Measurements from ENCODE around the gene PPAN. TPM values are rescaled to one million over a fixed set of nuclear protein-coding genes. Genes with fewer than 3 reads are reported as not detected.

Gene PPAN
- polyA plus RNA-seq, 1 donor (not counting 4 experiments of a cell fraction or from before 2014, with no cell fraction given), result 32.3 TPM

DNA sequence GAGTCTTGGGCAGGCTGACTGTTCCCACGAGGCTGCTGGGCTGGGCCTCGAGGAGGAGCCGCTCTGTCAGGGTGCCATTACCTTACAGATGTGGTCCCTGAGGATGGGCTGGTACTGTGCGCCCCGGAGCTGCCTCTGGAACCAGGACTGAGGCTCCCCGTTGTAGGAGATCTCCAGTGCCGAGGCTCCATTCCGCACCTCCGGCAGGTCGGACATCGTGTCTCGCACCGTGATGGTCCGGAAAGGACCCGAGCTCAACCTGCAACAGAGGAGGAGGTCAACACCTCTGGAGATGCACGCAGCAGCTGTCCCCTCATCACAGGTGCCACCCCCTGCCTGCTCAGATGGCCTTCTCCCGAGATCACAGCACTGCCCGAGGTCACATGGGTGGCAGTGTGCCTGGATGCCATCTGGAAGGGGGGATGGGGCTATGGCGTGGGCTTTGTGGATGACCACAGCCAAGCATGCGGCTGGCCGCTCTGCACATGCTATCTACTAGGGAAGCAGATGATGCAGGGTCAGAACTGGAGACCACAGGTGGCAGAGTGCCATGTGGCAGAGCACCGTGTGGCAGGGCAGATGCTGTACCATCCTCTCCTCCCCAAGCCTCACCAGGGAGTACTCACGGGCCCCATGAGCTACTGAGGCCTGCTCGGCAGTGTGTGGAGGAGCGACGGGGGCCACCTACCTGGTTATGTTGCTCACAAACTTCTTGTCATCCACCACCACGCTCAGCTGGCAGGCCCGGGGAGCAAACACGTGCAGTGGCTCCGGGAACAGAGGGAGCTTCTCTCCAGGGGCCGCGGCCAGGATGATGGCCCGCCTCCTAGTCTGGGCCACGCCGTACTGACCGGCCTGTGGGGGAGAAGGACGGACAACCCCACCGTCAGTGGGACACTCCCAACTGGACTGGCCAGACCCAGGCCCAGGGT is 31.9 kb downstream of the PPAN start:
- Histone ChIP-seq H4K20me1 (ENCODE audit: control insufficient read depth, extremely low read depth, insufficient read depth, low read length) (no peaks in the 10 kb centered on the region), H3K4me1 (ENCODE audit: control insufficient read depth, extremely low read depth, insufficient read depth, low read length) (no peaks in the 10 kb centered on the region), H3K9me3 (ENCODE audit: control insufficient read depth, low read depth, low read length) (no peaks in the 10 kb centered on the region), H3K27ac (ENCODE audit: control insufficient read depth, insufficient read depth, low read length) (no peak overlapping the region), H3K4me2 (ENCODE audit: control insufficient read depth, extremely low read depth, insufficient read depth, low read depth, low read length) (no peak overlapping the region), H3K9ac (ENCODE audit: control insufficient read depth, extremely low read depth, insufficient read depth, low read length) (no peak overlapping the region), H3K4me3 (ENCODE audit: control insufficient read depth in 2 of 3, extremely low read depth in 1 of 3, insufficient read depth in 2 of 3, low read depth in 1 of 3, low read length in 3 of 3) (no peak overlapping the region), H3K79me2 (ENCODE audit: control insufficient read depth, insufficient read depth, low read length) (no peaks in the 10 kb centered on the region), H3K9me1 (ENCODE audit: control insufficient read depth, extremely low read depth, insufficient read depth, low read length) (no peaks in the 10 kb centered on the region), H2AFZ (ENCODE audit: control insufficient read depth, low read length) (no peak overlapping the region), H3K36me3 (ENCODE audit: control insufficient read depth in 2 of 2, extremely low read depth in 1 of 2, insufficient read depth in 2 of 2, low read length in 2 of 2) (peaks cover 49 to 63% of the 10 kb centered on the region in 2 experiments), H3K27me3 (ENCODE audit: control insufficient read depth, extremely low read depth, insufficient read depth, low read length) (no peaks in the 10 kb centered on the region)
- dilution Hi-C loops (cut with MboI; ENCODE audit: extremely low pct_ligation_motif_present, low sequenced_read_pairs), result no loop called here
- TF ChIP-seq, protein P1, sequence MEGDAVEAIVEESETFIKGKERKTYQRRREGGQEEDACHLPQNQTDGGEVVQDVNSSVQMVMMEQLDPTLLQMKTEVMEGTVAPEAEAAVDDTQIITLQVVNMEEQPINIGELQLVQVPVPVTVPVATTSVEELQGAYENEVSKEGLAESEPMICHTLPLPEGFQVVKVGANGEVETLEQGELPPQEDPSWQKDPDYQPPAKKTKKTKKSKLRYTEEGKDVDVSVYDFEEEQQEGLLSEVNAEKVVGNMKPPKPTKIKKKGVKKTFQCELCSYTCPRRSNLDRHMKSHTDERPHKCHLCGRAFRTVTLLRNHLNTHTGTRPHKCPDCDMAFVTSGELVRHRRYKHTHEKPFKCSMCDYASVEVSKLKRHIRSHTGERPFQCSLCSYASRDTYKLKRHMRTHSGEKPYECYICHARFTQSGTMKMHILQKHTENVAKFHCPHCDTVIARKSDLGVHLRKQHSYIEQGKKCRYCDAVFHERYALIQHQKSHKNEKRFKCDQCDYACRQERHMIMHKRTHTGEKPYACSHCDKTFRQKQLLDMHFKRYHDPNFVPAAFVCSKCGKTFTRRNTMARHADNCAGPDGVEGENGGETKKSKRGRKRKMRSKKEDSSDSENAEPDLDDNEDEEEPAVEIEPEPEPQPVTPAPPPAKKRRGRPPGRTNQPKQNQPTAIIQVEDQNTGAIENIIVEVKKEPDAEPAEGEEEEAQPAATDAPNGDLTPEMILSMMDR (optimal IDR thresholded peaks at IDR 0.05 in 1 of 3, IDR thresholded peaks at IDR 0.05 in 1 of 3, conservative IDR thresholded peaks at IDR 0.05 in 1 of 3; ENCODE audit: extremely low read depth in 1 of 3, insufficient read depth in 2 of 3, low read length in 3 of 3), result no peak
- TF ChIP-seq EZH2 (IDR thresholded peaks at IDR 0.05; ENCODE audit: low read length), result no peak
- DNase-seq (ENCODE audit: low read depth, low spot score), result no peak
- no peak for FAIRE-seq

DNA sequence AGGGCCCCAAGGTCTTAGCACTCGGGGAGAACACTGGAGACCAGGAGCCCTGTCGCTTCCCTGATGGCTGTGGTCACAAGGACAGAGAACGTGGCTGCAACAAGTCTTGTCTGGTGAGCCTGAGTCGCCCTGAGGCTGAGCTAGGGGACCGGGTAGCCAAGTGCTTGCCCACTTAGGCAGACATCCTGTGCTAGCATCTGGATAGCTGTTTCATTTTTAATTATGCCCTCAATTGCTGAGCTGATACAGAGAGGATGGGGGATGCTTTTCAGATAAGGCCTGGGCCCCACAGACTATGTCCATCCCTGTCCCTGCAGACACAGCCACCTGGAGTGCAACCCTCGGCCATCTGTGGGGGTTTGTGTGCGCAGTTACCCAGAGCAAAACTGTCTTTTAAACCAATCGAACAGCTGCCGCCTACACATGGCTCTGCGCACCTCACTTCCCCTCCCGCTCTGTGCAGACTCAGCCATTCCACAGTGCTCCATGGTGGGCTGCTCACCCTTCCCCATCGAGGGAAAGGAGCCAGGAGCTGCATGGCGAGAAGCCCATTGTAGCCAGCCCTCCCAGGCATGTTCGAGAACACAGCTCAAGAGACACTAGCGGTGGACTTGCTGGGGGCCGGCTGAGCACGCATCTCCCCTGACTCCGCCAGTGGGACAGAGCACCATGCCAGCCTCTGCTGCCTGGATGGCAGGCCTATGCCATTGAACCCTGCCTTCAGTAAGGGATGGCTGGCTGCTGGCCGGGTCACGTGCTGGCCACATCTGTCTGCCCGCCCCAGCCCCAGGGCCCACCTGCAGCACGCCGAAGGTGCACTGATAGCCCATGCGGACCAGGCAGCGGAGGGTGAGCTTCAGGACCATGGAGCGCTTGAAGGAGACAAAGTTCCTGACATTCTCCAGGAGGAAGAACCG is 33.0 kb downstream of the PPAN start:
- Histone ChIP-seq H3K4me3 (ENCODE audit: control insufficient read depth in 2 of 3, extremely low read depth in 1 of 3, insufficient read depth in 2 of 3, low read depth in 1 of 3, low read length in 3 of 3) (no peak overlapping the region), H2AFZ (ENCODE audit: control insufficient read depth, low read length) (no peak overlapping the region), H3K9ac (ENCODE audit: control insufficient read depth, extremely low read depth, insufficient read depth, low read length) (no peak overlapping the region), H3K27me3 (ENCODE audit: control insufficient read depth, extremely low read depth, insufficient read depth, low read length) (no peaks in the 10 kb centered on the region), H3K4me1 (ENCODE audit: control insufficient read depth, extremely low read depth, insufficient read depth, low read length) (no peaks in the 10 kb centered on the region), H3K4me2 (ENCODE audit: control insufficient read depth, extremely low read depth, insufficient read depth, low read depth, low read length) (no peak overlapping the region), H3K79me2 (ENCODE audit: control insufficient read depth, insufficient read depth, low read length) (no peaks in the 10 kb centered on the region), H3K9me3 (ENCODE audit: control insufficient read depth, low read depth, low read length) (no peaks in the 10 kb centered on the region), H3K36me3 (ENCODE audit: control insufficient read depth in 2 of 2, extremely low read depth in 1 of 2, insufficient read depth in 2 of 2, low read length in 2 of 2) (peaks cover 49 to 57% of the 10 kb centered on the region in 2 experiments), H3K9me1 (ENCODE audit: control insufficient read depth, extremely low read depth, insufficient read depth, low read length) (no peaks in the 10 kb centered on the region), H3K27ac (ENCODE audit: control insufficient read depth, insufficient read depth, low read length) (no peak overlapping the region), H4K20me1 (ENCODE audit: control insufficient read depth, extremely low read depth, insufficient read depth, low read length) (no peaks in the 10 kb centered on the region)
- dilution Hi-C loops (cut with MboI; ENCODE audit: extremely low pct_ligation_motif_present, low sequenced_read_pairs), result no loop called here
- FAIRE-seq (no peak), DNase-seq (ENCODE audit: low read depth, low spot score) (no peak)
- no peak for TF ChIP-seq EZH2 (IDR thresholded peaks at IDR 0.05; ENCODE audit: low read length)
- TF ChIP-seq, protein P1 (optimal IDR thresholded peaks at IDR 0.05 in 1 of 3, IDR thresholded peaks at IDR 0.05 in 1 of 3, conservative IDR thresholded peaks at IDR 0.05 in 1 of 3; ENCODE audit: extremely low read depth in 1 of 3, insufficient read depth in 2 of 3, low read length in 3 of 3), result no peak
